ENCODE measurements around the gene ZIC2.

The ZIC2 gene

GRCh38 chr13:99960663-99961311, 20.8 kb upstream of the ZIC2 start:
- DNase-seq, result no peak

GRCh38 chr13:99961636-99962035, 19.9 kb upstream of the ZIC2 start:
- no peak for DNase-seq

- no peak for DNase-seq
Observed at GRCh38 chr13:99962242-99962641, 19.3 kb upstream of the ZIC2 start.

- no peak for DNase-seq
Observed at GRCh38 chr13:99963816-99964339, 17.7 kb upstream of the ZIC2 start.

- DNase-seq, result no peak
Observed at GRCh38 chr13:99965329-99966000, 16.1 kb upstream of the ZIC2 start.

GRCh38 chr13:99966064-99966805, 15.3 kb upstream of the ZIC2 start:
- no peak for DNase-seq

- no peak for DNase-seq
Observed at GRCh38 chr13:99967498-99967868, 14.1 kb upstream of the ZIC2 start.

GRCh38 chr13:99967869-99968520, 13.6 kb upstream of the ZIC2 start:
- no peak for DNase-seq

GRCh38 chr13:99968521-99969452, 12.8 kb upstream of the ZIC2 start:
- DNase-seq, result no peak

GRCh38 chr13:99969453-99969918, 12.1 kb upstream of the ZIC2 start:
- no peak for DNase-seq

- DNase-seq, result no peak
Observed at GRCh38 chr13:99969919-99970650, 11.5 kb upstream of the ZIC2 start.

- no peak for DNase-seq
Observed at GRCh38 chr13:99970651-99971575, 10.7 kb upstream of the ZIC2 start.

GRCh38 chr13:99971576-99972189, 9.9 kb upstream of the ZIC2 start, which contains the start of gene ZIC5:
TSS of gene ZIC5 (minus strand) at chr13:99971767. CDS start at chr13:99971603, 164 bp downstream.
- DNase-seq, result no peak

GRCh38 chr13:99972190-99972731, 9.3 kb upstream of the ZIC2 start:
- DNase-seq, result no peak

GRCh38 chr13:99973163-99973807, 8.3 kb upstream of the ZIC2 start:
- no peak for DNase-seq

GRCh38 chr13:99973808-99974185, 7.8 kb upstream of the ZIC2 start:
- DNase-seq, result no peak

- DNase-seq, result no peak
Observed at GRCh38 chr13:99974296-99974938, 7.2 kb upstream of the ZIC2 start.

- no peak for DNase-seq
Observed at GRCh38 chr13:99974939-99975561, 6.5 kb upstream of the ZIC2 start.
